H9 (cell line): ENCODE data around the gene OR7E24. TPM values are rescaled to one million over a fixed set of nuclear protein-coding genes. Genes with fewer than 3 reads are reported as not detected.

Experiments used
- DNase-seq: peaks from one replicate; pipeline ENCODE4 v3.0.0-alpha.2; 2017
- H2AFZ ChIP-seq: one replicate; pipeline ENCODE4 v1.6.1; 2013; ENCODE audit warnings: mild to moderate bottlenecking, low read length, control low read depth, moderate library complexity
- H2AK5ac ChIP-seq: 2 replicates; pipeline ENCODE4 v1.6.1; 2013; ENCODE audit warnings: low read length, control low read depth, mixed read lengths; ENCODE audit not compliant: insufficient read length
- H2BK120ac ChIP-seq: one replicate; pipeline ENCODE4 v1.6.1; 2013; ENCODE audit warnings: low read depth, mild to moderate bottlenecking, low read length, control low read depth, inconsistent platforms; ENCODE audit not compliant: poor library complexity, severe bottlenecking
- H2BK12ac ChIP-seq: 2 replicates; pipeline ENCODE4 v1.6.1; 2013; ENCODE audit warnings: low read length, control low read depth, mixed read lengths, low read depth; ENCODE audit not compliant: insufficient read length
- H2BK15ac ChIP-seq: 2 replicates; pipeline ENCODE4 v1.6.1; 2013; ENCODE audit warnings: low read depth, low read length, control low read depth
- H2BK20ac ChIP-seq: one replicate; pipeline ENCODE4 v1.6.1; 2013; ENCODE audit warnings: low read depth, mild to moderate bottlenecking, low read length, control low read depth, inconsistent platforms; ENCODE audit not compliant: poor library complexity, severe bottlenecking
- H2BK5ac ChIP-seq: 2 replicates; pipeline ENCODE4 v1.6.1; 2013; ENCODE audit warnings: low read length, control low read depth, mixed read lengths; ENCODE audit not compliant: insufficient read length
- H3K14ac ChIP-seq: 2 replicates; pipeline ENCODE4 v1.6.1; 2013; ENCODE audit warnings: low read length, control low read depth; ENCODE audit not compliant: insufficient read depth
- H3K18ac ChIP-seq: 2 replicates; pipeline ENCODE4 v1.6.1; 2013; ENCODE audit warnings: low read depth, mild to moderate bottlenecking, mixed read lengths, low read length, control low read depth; ENCODE audit not compliant: insufficient read length
- H3K23ac ChIP-seq: 2 replicates; pipeline ENCODE4 v1.6.1; 2013; ENCODE audit warnings: low read length, control low read depth, mixed read lengths, low read depth; ENCODE audit not compliant: insufficient read length
- H3K23me2 ChIP-seq: 2 replicates; pipeline ENCODE4 v1.6.1; 2013; ENCODE audit warnings: low read depth, mild to moderate bottlenecking, mixed read lengths, low read length, control low read depth; ENCODE audit not compliant: insufficient read length, poor library complexity, severe bottlenecking
- H3K27ac ChIP-seq: 2 replicates; pipeline ENCODE4 v1.5.1; 2013; ENCODE audit warnings: low read length, control low read depth, mixed read lengths, low read depth; ENCODE audit not compliant: insufficient read length
- H3K27me3 ChIP-seq: 2 replicates; pipeline ENCODE4 v1.6.1; 2013; ENCODE audit warnings: low read length, control low read depth, inconsistent platforms; ENCODE audit not compliant: insufficient read depth
- H3K4ac ChIP-seq: 2 replicates; pipeline ENCODE4 v1.6.1; 2013; ENCODE audit warnings: low read depth, mild to moderate bottlenecking, control low read depth, inconsistent platforms, low read length, moderate library complexity
- H3K4me1 ChIP-seq: 2 replicates; pipeline ENCODE4 v1.6.1; 2013; ENCODE audit warnings: low read length, control low read depth, inconsistent platforms; ENCODE audit not compliant: insufficient read depth
- H3K4me2 ChIP-seq: 2 replicates; pipeline ENCODE4 v1.6.1; 2013; ENCODE audit warnings: low read length, control low read depth, mixed read lengths; ENCODE audit not compliant: insufficient read length, insufficient read depth
- H3K56ac ChIP-seq: 2 replicates; pipeline ENCODE4 v1.6.1; 2013; ENCODE audit warnings: low read depth, mild to moderate bottlenecking, mixed read lengths, low read length, control low read depth; ENCODE audit not compliant: insufficient read length
- H3K79me1 ChIP-seq: 2 replicates; pipeline ENCODE4 v1.6.1; 2013; ENCODE audit warnings: low read depth, mild to moderate bottlenecking, moderate library complexity, low read length, control low read depth, inconsistent platforms; ENCODE audit not compliant: insufficient read depth, poor library complexity, severe bottlenecking
- H3K79me2 ChIP-seq: 2 replicates; pipeline ENCODE4 v1.6.1; 2013; ENCODE audit warnings: low read length, control low read depth, inconsistent platforms; ENCODE audit not compliant: insufficient read depth
- H3K9ac ChIP-seq: 2 replicates; pipeline ENCODE4 v1.6.1; 2013; ENCODE audit warnings: low read length, control low read depth, mixed read lengths; ENCODE audit not compliant: insufficient read length; ENCODE audit errors: extremely low read depth
- H3K9me3 ChIP-seq: one replicate; pipeline ENCODE4 v1.6.1; 2013; ENCODE audit warnings: low read depth, low read length, inconsistent platforms; ENCODE audit not compliant: control insufficient read depth
- H3T11ph ChIP-seq: one replicate; pipeline ENCODE4 v1.6.1; 2013; ENCODE audit warnings: mild to moderate bottlenecking, low read length, control low read depth, inconsistent platforms
- H4K20me1 ChIP-seq: one replicate; pipeline ENCODE4 v1.6.1; 2013; ENCODE audit not compliant: control insufficient read depth, insufficient read length, insufficient read depth
- H4K5ac ChIP-seq: 2 replicates; pipeline ENCODE4 v1.6.1; 2013; ENCODE audit warnings: low read depth, mild to moderate bottlenecking, mixed read lengths, low read length, control low read depth; ENCODE audit not compliant: insufficient read length
- H4K8ac ChIP-seq: replicated peaks from 2 replicates; pipeline ENCODE4 v1.6.1; 2013; ENCODE audit warnings: low read length, control low read depth, mixed read lengths, low read depth; ENCODE audit not compliant: insufficient read length
- H4K91ac ChIP-seq: 2 replicates; pipeline ENCODE4 v1.6.1; 2013; ENCODE audit warnings: low read depth, mild to moderate bottlenecking, moderate library complexity, mixed read lengths, low read length, control low read depth; ENCODE audit not compliant: insufficient read length
- H3K27ac Mint-ChIP-seq, 3 experiments: 2 replicates in 2 of 3; 3 replicates in 1 of 3; pipeline ENCODE4 v1.8.0; 2020 to 2021; ENCODE audit warnings: mixed read lengths in 3 of 3, mild to moderate bottlenecking in 1 of 3, moderate library complexity in 1 of 3
- H3K27me3 Mint-ChIP-seq: 2 replicates; pipeline ENCODE4 v1.8.0; 2021; ENCODE audit warnings: low read depth, mild to moderate bottlenecking, moderate library complexity, mixed read lengths
- H3K36me3 Mint-ChIP-seq, 3 experiments: 2 replicates in 2 of 3; 3 replicates in 1 of 3; pipeline ENCODE4 v1.8.0; 2020 to 2021; ENCODE audit warnings: low read depth in 3 of 3, mixed read lengths in 3 of 3; ENCODE audit not compliant: insufficient read depth in 1 of 3
- H3K4me1 Mint-ChIP-seq, 2 experiments: 2 replicates each; pipeline ENCODE4 v1.8.0; 2020; ENCODE audit warnings: mixed read lengths in 2 of 2
- H3K4me3 Mint-ChIP-seq, 2 experiments: 2 replicates in 1 of 2; 3 replicates in 1 of 2; pipeline ENCODE4 v1.8.0; 2020 to 2021; ENCODE audit warnings: mild to moderate bottlenecking in 2 of 2, mixed read lengths in 2 of 2, moderate library complexity in 1 of 2
- H3K9me3 Mint-ChIP-seq, 2 experiments: 2 replicates in 1 of 2; 3 replicates in 1 of 2; pipeline ENCODE4 v1.8.0; 2020; ENCODE audit warnings: mild to moderate bottlenecking in 2 of 2, mixed read lengths in 2 of 2, moderate library complexity in 1 of 2
- WGBS: extraction: QIAGEN DNeasy Blood & Tissue Kit; methylation state at CpG from one replicate; pipeline ENCODE4 v1.1.7; 2013; ENCODE audit warnings: missing lambda C conversion rate, low lambda C conversion rate, mixed read lengths; ENCODE audit not compliant: insufficient read length; ENCODE audit errors: extremely low coverage; 5-methylcytosine and 5-hydroxymethylcytosine counted together
- total RNA-seq: library from RNA; stranded (reverse); gene quantifications from 2 replicates; pipeline ENCODE4 v1.2.1, GENCODE V29; 2021
- TF ChIP-seq, protein P1 (sequence below): fragments of 200-600 bp; sonication (generic); conservative IDR thresholded peaks from 3 replicates; pipeline ENCODE4 v1.8.0; 2021; ENCODE audit warnings: antibody characterized with exemption, mild to moderate bottlenecking

OR7E24 gene
- total RNA-seq, 1 experiment from 2014 or later: not detected

- Histone ChIP-seq H3T11ph (no peak overlapping the region), H2BK120ac (no peak overlapping the region), H3K27me3 (no peaks in the 10 kb centered on the region), H4K91ac (no peak overlapping the region), H2AK5ac (no peak overlapping the region), H3K4ac (no peak overlapping the region), H3K27ac (no peak overlapping the region), H3K4me2 (no peak overlapping the region), H3K79me2 (no peaks in the 10 kb centered on the region), H4K8ac (no peak overlapping the region), H2AFZ (no peak overlapping the region), H3K23me2 (no peaks in the 10 kb centered on the region), H2BK5ac (no peak overlapping the region), H3K9ac (no peak overlapping the region), H3K56ac (no peak overlapping the region), H4K5ac (no peak overlapping the region), H2BK20ac (no peak overlapping the region), H3K4me1 (no peaks in the 10 kb centered on the region), H3K23ac (no peak overlapping the region), H3K18ac (no peak overlapping the region), H4K20me1 (no peaks in the 10 kb centered on the region), H3K14ac (no peak overlapping the region), H2BK15ac (no peak overlapping the region), H3K9me3 (peaks cover 73% of the 10 kb centered on the region), H3K79me1 (no peaks in the 10 kb centered on the region), H2BK12ac (no peak overlapping the region)
- peaks cover 80 to 86% of the 10 kb centered on the region in 2 experiments for H3K9me3 Mint-ChIP-seq
- no peaks in the 10 kb centered on the region for H3K27me3 Mint-ChIP-seq
- TF ChIP-seq, protein P1, sequence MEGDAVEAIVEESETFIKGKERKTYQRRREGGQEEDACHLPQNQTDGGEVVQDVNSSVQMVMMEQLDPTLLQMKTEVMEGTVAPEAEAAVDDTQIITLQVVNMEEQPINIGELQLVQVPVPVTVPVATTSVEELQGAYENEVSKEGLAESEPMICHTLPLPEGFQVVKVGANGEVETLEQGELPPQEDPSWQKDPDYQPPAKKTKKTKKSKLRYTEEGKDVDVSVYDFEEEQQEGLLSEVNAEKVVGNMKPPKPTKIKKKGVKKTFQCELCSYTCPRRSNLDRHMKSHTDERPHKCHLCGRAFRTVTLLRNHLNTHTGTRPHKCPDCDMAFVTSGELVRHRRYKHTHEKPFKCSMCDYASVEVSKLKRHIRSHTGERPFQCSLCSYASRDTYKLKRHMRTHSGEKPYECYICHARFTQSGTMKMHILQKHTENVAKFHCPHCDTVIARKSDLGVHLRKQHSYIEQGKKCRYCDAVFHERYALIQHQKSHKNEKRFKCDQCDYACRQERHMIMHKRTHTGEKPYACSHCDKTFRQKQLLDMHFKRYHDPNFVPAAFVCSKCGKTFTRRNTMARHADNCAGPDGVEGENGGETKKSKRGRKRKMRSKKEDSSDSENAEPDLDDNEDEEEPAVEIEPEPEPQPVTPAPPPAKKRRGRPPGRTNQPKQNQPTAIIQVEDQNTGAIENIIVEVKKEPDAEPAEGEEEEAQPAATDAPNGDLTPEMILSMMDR: no peak
- H3K27ac Mint-ChIP-seq: no peak overlapping the region
- H3K36me3 Mint-ChIP-seq: peaks cover 60 to 83% (median 76%) of the 10 kb centered on the region in 3 experiments
- DNase-seq: no peak
- no CpG with 5 or more reads among the region's 4 CpGs for WGBS
- no peaks in the 10 kb centered on the region for H3K4me1 Mint-ChIP-seq
- H3K4me3 Mint-ChIP-seq: no peak overlapping the region
These were observed 44.7 kb downstream of the OR7E24 start for GRCh38 chr19:9295411-9295849.
